NCI-H2227 (cell line): ENCODE results near the gene IL18RAP.

Experiments
- DNase-seq: peaks from one replicate; lab custom pipeline; 2025; ENCODE audit not compliant: unreplicated experiment; lab: John Stamatoyannopoulos, UW

IL18RAP gene

GRCh38 chr2:102492006-102492405 lies 69.0 kb downstream of the IL18RAP start:
- DNase-seq, result no peak

- DNase-seq, result no peak
These were observed 71.6 kb downstream of the IL18RAP start for GRCh38 chr2:102494570-102494969.

- no peak for DNase-seq
These were observed 75.5 kb downstream of the IL18RAP start for GRCh38 chr2:102498414-102498813.

GRCh38 chr2:102499558-102499957 lies 76.6 kb downstream of the IL18RAP start:
- DNase-seq, result no peak
